ENCODE data around the gene KCNH1.

KCNH1 gene, protein sequence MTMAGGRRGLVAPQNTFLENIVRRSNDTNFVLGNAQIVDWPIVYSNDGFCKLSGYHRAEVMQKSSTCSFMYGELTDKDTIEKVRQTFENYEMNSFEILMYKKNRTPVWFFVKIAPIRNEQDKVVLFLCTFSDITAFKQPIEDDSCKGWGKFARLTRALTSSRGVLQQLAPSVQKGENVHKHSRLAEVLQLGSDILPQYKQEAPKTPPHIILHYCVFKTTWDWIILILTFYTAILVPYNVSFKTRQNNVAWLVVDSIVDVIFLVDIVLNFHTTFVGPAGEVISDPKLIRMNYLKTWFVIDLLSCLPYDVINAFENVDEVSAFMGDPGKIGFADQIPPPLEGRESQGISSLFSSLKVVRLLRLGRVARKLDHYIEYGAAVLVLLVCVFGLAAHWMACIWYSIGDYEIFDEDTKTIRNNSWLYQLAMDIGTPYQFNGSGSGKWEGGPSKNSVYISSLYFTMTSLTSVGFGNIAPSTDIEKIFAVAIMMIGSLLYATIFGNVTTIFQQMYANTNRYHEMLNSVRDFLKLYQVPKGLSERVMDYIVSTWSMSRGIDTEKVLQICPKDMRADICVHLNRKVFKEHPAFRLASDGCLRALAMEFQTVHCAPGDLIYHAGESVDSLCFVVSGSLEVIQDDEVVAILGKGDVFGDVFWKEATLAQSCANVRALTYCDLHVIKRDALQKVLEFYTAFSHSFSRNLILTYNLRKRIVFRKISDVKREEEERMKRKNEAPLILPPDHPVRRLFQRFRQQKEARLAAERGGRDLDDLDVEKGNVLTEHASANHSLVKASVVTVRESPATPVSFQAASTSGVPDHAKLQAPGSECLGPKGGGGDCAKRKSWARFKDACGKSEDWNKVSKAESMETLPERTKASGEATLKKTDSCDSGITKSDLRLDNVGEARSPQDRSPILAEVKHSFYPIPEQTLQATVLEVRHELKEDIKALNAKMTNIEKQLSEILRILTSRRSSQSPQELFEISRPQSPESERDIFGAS

DNA sequence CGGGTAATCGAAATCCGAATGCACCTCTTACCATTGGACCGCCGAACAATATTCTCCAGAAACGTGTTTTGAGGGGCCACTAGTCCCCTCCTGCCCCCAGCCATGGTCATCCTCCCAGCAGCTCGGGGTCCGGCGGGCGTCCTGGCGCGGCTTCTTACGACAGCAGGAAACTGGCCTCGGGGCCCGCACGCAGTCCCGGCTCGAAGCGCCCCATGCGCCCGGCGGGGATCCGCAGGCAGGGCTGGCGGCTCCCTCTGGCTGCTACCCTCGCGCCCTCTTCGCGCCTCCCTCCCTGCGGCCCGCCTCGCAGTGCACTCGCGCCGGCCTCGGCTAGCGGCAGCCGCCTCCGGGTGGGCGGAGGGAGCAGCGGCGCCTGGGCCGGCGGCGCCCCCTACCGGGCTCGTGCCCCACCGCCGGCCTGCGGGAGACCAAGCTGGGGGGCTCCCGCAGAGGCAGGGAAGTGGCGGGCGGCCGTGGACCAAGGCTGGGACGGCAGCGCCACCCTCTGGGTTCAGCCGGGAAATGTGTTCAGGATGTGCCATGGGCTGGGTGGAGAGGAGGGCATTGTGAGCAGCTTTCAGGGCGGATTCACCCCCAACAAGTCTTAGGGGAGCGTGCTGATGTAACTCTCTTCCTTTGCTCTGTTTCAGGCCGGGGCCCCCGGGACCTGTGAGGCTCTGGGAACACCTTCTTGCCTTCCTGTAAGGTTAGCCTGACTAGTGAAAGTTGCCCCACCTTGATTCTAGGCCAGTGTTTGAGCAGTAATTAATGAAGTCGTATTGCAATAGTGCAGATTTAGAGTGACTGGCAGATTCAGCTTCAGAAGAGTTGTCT, at the start of gene KCNH1:
Gene KCNH1, minus strand, starts transcription at position 313 of the 834 bp plus-strand sequence. Its CDS starts 203 bp downstream, at position 110.
- peak; percentile 74 for DNase-seq (ENCODE audit: low spot score)

DNA sequence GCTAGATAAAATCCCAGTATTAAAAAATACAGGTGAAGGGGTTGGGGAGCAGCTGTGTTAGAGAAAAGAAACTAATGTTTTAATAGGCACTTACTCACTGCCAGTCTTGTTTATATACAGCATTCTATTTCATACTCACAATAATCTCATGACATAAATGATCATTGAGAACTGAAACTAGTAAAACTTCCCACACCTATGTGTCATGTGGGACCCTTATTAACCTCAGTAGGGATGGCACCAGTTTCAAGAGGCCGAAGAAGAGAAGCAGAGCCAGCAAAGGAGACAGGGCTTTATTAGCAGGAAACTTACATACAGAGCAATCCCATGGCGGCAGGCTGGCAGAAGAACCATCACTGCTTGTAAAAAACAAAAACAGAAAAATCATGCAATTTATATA, 48.8 kb upstream of the KCNH1 start:
- no peak for DNase-seq (ENCODE audit: low spot score)

DNA sequence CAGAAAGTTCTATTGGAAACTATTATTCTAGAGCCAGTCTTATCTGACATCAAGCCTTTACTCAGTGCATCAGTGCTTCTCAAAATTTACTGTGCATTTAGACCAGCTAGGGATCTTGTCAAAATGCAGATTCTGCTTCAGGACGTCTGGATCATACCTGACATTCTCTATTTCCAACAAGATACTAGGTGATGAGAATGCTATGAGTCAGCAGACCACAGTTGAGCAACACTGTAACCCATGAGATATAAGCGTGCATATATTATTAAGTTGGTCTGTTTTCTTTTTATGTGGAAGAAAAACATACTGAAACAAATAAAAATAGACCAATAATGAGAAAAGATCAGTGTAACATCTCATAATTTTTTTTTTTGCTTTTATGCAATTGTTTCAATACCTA, 40.4 kb upstream of the KCNH1 start:
- DNase-seq (ENCODE audit: low spot score), result no peak

DNA sequence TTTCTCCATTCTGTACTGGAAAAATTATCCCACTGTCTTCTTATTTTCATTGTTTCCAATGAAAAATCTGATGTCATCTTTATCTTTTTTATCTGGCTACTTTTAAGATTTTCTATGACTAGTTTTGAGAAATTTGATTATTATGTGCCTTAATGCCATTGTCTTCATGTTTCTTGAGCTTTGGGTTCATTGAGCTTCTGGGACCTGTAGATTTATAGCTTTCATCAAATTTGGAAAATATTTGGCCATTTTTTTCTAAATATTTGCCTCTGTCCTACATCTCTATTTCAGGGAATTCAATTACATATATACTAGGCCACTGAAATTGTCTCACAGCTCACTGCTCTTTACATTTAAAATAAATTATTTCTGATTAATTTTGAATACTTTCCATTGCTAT, 38.7 kb upstream of the KCNH1 start:
- DNase-seq (ENCODE audit: low spot score), result no peak

DNA sequence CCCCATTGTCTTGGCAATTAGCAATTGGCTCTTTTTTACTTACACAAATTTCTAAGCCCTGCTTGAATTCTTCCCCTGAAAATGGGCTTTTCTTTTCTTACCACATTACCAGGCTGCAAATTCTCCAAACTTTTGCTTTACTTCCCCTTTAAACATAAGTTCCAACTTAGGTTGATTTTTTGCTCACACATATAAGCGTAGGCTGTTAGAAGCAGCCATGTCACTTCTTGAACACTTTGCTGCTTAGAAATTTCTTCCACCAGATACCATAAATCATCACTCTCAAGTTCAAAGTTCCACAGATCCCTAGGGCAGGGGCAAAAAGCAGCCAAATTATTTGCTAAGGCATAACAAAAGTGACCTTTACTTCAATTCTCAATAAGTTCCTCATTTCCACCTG, 35.4 kb upstream of the KCNH1 start:
- DNase-seq (ENCODE audit: low spot score), result no peak

DNA sequence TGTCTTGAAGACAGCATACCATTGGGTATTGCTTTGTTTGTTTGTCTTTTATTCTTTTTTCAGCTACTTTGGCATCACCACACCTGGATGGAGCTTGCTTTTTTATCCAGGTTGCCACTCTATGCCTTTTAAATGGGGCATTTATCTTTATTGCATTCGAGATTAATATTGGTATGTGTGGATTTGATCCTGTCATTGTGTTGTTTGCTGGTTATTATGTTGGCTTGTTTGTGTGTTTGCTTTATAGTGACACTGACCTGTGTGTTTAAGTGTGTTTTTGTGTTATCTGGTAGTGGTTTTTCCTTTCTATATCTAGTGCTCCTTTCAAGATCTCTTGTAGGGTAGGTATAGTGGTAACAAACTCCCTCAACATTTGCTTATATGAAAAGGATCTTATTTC, 24.9 kb upstream of the KCNH1 start:
- DNase-seq (ENCODE audit: low spot score), result no peak

DNA sequence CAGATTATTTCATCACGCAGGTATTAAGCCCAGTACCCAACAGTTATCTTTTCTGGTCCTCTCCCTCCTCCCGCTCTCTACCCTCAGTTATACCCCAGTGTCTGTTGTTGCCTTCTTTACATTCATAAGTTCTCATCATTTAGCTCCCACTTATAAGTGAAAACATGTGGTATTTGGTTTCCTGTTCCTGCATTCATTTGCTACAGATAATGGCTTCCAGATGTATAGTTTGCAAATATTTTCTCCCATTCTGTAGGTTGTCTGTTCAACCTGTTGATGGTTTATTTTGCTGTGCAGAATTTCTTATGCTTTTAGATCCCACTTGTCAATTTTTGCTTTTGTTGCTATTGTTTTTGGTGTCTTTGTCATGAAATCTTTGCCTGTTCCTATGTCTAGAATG, 21.1 kb upstream of the KCNH1 start:
- no peak for DNase-seq (ENCODE audit: low spot score)

DNA sequence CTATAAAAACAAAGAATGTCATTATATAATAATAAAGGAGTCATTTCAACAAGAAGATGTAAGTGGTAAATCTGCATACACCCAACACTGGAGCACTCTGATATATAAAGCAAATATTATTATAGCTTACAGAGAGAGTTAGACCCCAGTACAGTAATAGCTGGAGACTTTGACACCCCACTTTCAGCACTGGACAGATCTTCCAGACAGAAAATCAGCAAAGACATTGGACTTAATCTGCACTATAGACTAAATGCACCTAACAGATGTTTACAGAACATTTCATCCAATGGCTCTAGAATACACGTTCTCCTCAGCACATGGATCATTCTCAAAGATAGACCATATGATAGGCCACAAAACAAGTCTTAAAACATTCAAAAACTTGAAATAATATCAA, 20.0 kb upstream of the KCNH1 start:
- DNase-seq (ENCODE audit: low spot score), result no peak

DNA sequence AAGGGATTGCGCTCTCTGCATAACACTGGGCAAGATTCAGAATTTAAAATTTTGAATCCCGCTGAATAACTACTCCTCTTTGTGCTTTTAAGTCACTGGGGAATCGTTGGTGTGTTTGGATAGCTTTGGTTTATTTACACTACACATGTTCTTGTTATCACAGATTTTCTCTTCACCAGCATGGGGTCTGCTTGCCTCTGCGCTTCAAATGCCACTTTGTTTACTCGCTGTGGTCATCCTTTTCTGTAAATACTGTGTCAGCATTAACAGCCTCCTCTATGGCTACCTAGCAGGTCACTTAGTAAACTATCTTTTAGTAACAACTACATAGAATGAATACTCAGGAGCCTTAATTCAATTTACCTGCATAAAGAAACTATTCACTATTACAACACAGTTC, 14.4 kb upstream of the KCNH1 start:
- no peak for DNase-seq (ENCODE audit: low spot score)

DNA sequence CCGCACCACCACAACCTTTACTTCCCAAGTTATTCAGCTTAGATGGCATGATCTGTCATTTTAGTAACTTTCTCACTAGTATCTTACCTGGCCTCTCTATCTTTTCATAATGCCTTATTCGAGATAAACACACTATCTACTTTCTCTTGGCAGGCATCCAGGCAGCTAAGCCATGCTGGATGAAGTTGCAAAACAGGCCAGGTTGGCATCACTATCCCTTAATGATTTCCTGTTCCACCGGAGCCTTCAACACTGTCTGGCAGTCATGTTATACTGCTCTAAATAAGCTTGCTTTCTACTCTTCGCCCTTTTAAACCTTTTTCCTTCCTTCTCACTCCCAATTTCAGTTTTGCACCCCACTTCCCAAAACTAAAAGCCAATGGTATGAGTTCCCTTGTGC, 12.0 kb upstream of the KCNH1 start:
- DNase-seq (ENCODE audit: low spot score), result no peak

DNA sequence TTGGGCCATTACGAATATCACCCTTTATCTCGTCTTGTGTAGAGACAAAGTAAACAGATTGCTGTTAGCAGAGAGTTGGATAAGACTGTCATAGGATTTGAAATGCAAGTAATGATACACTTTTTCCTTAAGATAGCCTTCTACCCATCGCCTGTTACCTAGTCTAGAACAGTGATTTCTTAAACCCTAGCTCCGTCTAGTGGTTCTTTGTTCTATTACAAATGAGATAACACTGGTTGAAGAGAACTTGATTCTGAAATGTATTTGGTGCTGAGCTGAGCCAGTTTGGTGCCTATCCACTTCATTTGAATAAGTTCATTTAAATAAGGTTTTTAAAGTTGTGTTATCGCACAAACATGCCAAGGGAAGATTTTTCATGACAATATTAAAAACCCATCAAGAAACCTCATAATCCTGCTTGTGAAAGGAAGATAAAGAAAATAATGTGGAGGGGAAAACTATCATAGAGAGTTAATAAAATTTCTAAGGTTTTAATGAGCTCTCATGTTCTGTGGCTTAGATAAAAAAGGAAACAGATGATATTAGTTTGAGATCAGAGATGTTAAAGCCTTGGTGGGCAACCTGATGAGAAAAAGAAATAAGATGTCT, 1.5 kb upstream of the KCNH1 start:
- DNase-seq (ENCODE audit: low spot score), result peak; percentile 32

DNA sequence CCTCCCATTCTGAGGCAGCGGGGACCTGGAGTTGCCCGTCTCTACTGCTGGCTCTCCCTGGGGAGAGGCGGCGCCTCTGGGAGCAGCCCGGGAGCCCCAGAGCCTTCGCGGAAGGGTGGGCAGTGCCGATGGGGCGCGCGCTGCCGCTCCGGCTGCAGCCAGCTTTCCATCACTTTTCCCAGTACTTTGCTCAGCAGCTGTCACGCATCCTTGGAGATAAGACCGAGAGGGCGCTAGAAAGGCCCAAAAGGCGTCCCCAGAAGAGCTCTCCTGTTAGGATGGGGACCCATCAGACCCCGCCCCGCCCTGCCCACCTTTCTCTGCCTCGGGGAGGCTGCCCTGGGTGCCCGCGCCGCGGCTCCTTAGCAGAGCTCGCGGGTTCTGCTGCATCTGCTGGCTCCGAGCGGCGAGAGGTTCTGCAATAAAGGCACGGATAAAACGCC, 534 bp downstream of the KCNH1 start:
- DNase-seq (ENCODE audit: low spot score), result no peak

DNA sequence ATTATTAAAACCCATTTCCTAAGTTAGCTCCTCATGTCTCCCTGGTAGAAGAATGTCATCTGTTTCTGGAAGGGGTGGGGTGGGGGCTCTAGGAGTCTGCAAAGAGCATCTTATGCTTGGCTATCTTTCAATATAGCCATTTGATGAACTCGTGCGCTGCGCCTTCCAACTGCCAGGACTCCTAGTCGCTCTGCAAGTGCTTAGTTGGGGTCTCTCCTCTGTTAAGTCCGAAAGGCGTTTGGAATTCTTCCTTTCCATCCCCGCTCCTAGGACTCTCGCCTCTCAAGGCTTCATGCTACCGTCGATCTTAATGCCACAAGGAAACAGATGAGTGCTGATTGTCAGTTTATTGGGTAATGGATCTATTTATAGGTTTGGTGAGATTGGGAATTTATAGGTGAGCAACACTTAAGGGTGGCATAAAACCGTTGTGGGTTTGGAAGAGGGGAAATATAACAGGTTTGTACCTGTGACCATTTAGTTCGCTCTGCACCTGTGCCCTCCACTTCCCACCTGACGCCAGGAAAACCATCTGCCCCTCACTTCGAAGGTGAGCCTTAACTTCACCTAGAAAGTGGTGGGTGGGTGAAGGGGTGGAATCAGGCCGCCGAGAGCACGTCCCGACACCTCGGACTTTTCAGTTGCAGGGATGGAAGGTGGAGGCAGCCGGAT, 1.1 kb downstream of the KCNH1 start:
- no peak for DNase-seq (ENCODE audit: low spot score)

DNA sequence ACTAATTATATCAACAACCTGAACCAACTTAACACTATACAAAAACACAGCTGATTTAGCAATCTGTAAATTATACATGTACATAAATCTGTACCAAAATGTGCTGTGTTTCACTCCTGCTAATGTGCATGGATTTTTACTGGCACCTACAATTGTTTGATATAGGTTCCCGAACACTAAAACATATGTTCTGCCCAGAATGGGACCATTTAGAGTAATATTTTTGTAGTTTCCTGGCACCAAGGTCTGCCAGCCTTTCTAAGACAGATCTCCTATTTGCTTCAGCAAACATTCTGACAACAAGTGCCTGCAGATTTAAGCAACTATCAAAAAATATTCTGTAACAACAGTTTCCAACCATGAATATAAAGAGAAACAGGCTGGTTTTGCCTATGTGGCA, 4.2 kb downstream of the KCNH1 start:
- no peak for DNase-seq (ENCODE audit: low spot score)

DNA sequence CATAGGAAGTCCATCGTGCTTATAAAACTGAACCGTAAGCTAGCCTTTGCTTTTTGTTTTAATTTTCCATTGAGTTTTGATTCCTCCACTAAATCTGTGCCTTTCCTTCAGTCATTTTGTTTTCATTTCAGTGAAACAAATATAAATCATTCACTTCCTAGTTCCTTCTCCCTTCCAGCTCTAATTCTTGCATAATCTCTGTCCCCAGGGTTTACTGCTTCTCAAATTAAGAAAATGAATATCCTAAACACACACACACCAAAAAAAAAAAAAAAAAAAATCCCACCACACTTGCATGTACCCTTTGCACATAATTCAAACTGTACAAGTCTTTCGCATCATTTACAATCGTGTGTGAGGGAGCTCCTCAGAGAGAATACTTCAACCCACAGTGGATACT, 6.8 kb downstream of the KCNH1 start:
- DNase-seq (ENCODE audit: low spot score), result no peak

DNA sequence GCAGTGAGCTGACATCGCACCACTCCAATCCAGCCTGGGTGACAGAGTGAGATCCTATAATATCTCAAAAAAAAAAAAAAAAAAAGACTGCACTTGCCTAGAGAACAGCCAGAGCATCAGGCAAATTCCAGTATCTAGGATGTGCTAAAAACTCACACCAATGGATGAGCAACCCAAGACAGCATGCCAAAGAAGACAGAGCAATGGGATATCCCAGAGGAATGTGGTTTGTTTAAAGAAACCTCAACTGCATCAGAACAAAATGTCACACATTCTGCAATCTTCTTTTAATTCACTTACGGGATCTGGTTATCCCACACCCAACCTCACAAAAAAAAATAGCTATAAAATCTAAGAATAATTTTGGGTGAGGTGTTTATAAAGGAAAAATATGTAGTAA, 7.3 kb downstream of the KCNH1 start:
- no peak for DNase-seq (ENCODE audit: low spot score)

DNA sequence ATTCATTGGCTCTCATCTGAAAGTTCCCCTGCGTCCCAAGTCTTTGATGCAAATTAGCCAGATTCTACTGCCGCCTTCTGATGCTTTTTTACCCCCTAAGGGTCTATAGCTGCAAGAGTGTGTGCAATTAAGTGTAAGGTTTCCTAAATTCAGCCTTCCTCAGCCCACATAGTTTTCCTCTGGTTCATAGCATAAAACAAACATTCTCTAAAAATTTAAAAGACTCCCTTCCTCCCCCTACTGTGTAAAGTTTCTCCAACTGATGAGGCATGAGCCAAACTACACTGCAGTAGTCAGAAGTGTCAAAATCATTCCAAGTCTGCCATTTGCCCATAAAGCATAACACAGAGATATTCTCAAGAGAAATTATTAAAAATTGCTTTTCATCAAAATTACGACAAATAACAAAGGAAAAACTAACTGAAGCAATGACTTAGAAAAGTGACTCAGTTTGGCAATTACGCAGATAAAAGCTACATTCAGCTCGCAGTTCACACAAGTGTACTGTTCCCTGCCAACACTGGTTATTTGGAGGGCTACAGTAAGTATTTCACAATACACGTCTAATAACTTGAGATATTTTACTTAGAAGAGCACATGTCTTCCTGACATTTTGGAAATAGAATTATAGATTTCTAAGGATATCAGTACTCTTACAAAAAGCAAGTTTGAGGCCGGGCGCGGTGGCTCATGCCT, 15.4 kb downstream of the KCNH1 start:
- DNase-seq (ENCODE audit: low spot score), result no peak

DNA sequence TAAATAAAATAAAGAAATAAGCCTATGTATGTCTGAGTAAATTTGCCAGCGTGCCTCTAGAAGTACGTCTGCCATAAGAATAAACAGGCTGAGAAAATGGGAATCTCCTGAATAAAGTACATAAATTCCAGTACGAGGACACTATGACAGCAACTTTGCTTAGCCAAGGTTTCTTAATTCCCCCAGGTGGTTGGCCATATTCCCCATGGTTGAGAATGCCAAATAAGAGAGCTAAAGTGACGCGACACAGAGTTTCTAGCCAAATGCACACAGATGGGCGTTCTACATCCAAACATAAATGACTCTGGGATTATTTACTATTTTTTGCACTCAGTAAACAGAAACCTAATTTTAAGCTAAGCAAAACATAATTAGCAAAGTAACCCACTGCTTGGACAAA, 19.5 kb downstream of the KCNH1 start:
- no peak for DNase-seq (ENCODE audit: low spot score)

DNA sequence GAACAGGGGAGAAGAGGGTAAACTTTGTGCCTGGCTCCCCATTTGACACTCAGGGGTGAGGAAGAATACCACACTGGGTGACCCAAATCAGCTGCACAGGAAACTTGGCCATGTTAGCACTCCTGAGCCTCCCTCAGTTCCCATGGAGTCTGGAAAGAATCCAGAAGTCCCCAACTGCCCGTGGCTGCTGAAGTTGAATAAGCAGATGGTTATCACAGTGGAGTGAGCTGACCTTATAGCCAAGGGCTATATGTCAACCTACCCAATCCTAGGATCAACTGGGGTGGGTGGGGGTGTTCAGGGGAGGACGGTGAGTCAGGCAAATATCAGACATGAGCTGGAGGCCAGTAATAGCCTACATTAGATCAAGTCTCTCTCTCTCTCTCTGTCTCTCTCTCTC, 20.4 kb downstream of the KCNH1 start:
- DNase-seq (ENCODE audit: low spot score), result no peak

DNA sequence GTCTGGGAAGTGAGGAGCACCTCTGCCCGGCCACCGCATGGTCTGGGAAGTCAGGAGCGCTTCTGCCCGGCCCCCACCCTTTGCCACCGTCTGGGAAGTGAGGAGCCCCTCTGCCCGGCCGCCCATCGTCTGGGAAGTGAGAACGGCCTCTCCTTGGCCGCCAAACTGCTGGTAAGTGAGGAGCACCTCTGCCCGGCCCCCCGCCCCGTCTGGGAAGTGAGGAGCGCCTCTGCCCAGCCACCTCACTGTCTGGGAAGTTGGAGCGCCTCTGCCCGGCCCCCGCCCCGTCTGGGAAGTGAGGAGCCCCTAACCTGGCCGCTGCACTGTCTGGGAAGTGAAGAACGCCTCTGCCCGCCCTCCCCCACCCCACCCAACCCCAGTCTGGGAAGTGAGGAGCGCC, 22.6 kb downstream of the KCNH1 start:
- DNase-seq (ENCODE audit: low spot score), result no peak

DNA sequence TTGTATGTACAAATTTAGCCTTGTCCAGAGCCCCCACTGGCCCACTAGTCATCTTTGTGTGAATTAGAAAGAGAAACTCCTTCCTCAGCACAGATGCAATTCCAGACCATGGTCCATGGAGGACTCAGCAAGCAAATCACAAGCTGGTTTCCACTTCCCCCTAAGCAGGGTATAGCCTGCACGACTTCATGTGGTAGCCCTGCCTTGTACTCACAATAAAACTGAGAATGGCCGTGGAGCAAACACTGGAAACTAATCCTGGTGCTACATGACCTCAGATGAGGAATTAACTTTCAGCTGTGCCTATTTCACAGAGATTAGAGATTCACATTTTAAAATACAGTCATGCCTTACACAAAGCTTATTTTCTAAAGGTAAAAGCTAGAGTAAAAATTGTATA, 32.5 kb downstream of the KCNH1 start:
- no peak for DNase-seq (ENCODE audit: low spot score)

Data from kidney capillary endothelial cell (primary cell).